Measurements from ENCODE around the gene CHKB.
A peak's percentile ranks its signal among the peaks of the same experiment; 100 is the strongest.

Gene CHKB

GRCh38 chr22:50626850-50627641, 44.4 kb upstream of the CHKB start:
- TF ChIP-seq ZBTB7A (IDR thresholded peaks at IDR 0.05; ENCODE audit: low read depth) (peak; percentile 20; the same call in 1 of the 2 replicates), CREB1 (IDR thresholded peaks at IDR 0.05; ENCODE audit: low read depth) (no peak)

- TF ChIP-seq FOXM1 (IDR thresholded peaks at IDR 0.05; ENCODE audit: borderline replicate concordance, low read depth) (no peak), RAD21 (IDR thresholded peaks at IDR 0.05; ENCODE audit: low read depth) (no peak)
Observed at GRCh38 chr22:50626314-50626849, 43.7 kb upstream of the CHKB start.

- TF ChIP-seq CEBPB (IDR thresholded peaks at IDR 0.05) (no peak), USF1 (IDR thresholded peaks at IDR 0.05) (no peak), RAD21 (IDR thresholded peaks at IDR 0.05; ENCODE audit: low read depth) (peak; percentile 29), TAF1 (IDR thresholded peaks at IDR 0.05; ENCODE audit: low read depth) (no peak), FOXM1 (IDR thresholded peaks at IDR 0.05; ENCODE audit: borderline replicate concordance, low read depth) (no peak)
Observed at GRCh38 chr22:50625568-50626313, 43.1 kb upstream of the CHKB start.

GRCh38 chr22:50625131-50625567, 42.5 kb upstream of the CHKB start:
- TF ChIP-seq TCF12 (IDR thresholded peaks at IDR 0.05; ENCODE audit: low read depth) (no peak), NFIC (IDR thresholded peaks at IDR 0.05) (no peak), TAF1 (IDR thresholded peaks at IDR 0.05; ENCODE audit: low read depth) (no peak), MAX (IDR thresholded peaks at IDR 0.05) (no peak), EP300 (IDR thresholded peaks at IDR 0.05; ENCODE audit: borderline replicate concordance) (no peak), CEBPB (IDR thresholded peaks at IDR 0.05) (no peak), TEAD4 (IDR thresholded peaks at IDR 0.05) (no peak), YY1 (IDR thresholded peaks at IDR 0.05; ENCODE audit: low read depth) (no peak), FOXM1 (IDR thresholded peaks at IDR 0.05; ENCODE audit: borderline replicate concordance, low read depth) (no peak), ZBTB7A (IDR thresholded peaks at IDR 0.05; ENCODE audit: low read depth) (no peak), EGR1 (IDR thresholded peaks at IDR 0.05) (no peak), CREB1 (IDR thresholded peaks at IDR 0.05; ENCODE audit: low read depth) (no peak), RAD21 (IDR thresholded peaks at IDR 0.05; ENCODE audit: low read depth) (no peak), REST (IDR thresholded peaks at IDR 0.05; ENCODE audit: low read depth) (no peak), USF1 (IDR thresholded peaks at IDR 0.05) (no peak)

- TF ChIP-seq USF1 (IDR thresholded peaks at IDR 0.05) (no peak), TAF1 (IDR thresholded peaks at IDR 0.05; ENCODE audit: low read depth) (no peak), CREB1 (IDR thresholded peaks at IDR 0.05; ENCODE audit: low read depth) (no peak), RAD21 (IDR thresholded peaks at IDR 0.05; ENCODE audit: low read depth) (no peak)
Observed at GRCh38 chr22:50624347-50625130, 41.9 kb upstream of the CHKB start.

- no peak for TF ChIP-seq EGR1 (IDR thresholded peaks at IDR 0.05)
- peak; percentile 92 for TF ChIP-seq USF1 (IDR thresholded peaks at IDR 0.05)
- TF ChIP-seq FOXM1 (IDR thresholded peaks at IDR 0.05; ENCODE audit: borderline replicate concordance, low read depth): no peak
- no peak for TF ChIP-seq CREB1 (IDR thresholded peaks at IDR 0.05; ENCODE audit: low read depth)
- peak; percentile 97 for TF ChIP-seq MAX (IDR thresholded peaks at IDR 0.05)
- no peak for TF ChIP-seq TAF1 (IDR thresholded peaks at IDR 0.05; ENCODE audit: low read depth)
Observed at GRCh38 chr22:50622723-50623327, 40.2 kb upstream of the CHKB start.

Measured in Ishikawa (cell line).